HCT116 (cell line): Measurements from ENCODE around the gene ZXDC. TPM values are rescaled to one million over a fixed set of nuclear protein-coding genes. Genes with fewer than 3 reads are reported as not detected.

ENCODE experiments used
- ATAC-seq: fragments of 200-7000 bp; cut with Tn5 transposase; 2 replicates; pipeline ENCODE4 v1.9.1; 2020; ENCODE audit warnings: mild to moderate bottlenecking, moderate library complexity
- BruUV-seq: library from RNA; stranded (reverse); fragments of 400-500 nt; replicated peaks from 2 replicates; lab custom pipeline; 2021; lab: Mats Ljungman, UMichigan
- CTCF ChIA-PET: fragments of 300-600 bp; sonication (Branson Sonifier 250); formaldehyde crosslinking; loops from one replicate; lab custom pipeline; 2021; ENCODE audit warnings: antibody characterized with exemption; lab: Charles Lee
- POLR2A ChIA-PET: fragments of 300-600, 350-600 bp; sonication (Branson Sonifier 250); formaldehyde crosslinking; loops from one replicate; lab custom pipeline; 2021; ENCODE audit warnings: antibody characterized with exemption; lab: Charles Lee
- RAD21 ChIA-PET, 2 experiments: fragments of 300-600 bp; sonication (Branson Sonifier 250); formaldehyde crosslinking; loops; one replicate each; lab custom pipeline; 2023; ENCODE audit warnings: low total read pairs in 2 of 2; ENCODE audit not compliant: uncharacterized antibody in 2 of 2, unreplicated experiment in 2 of 2, low non-redundant PET in 1 of 2; lab: Charles Lee
- DNase-seq: peaks from one replicate; pipeline ENCODE4 v3.0.0-alpha.2; 2010; ENCODE audit warnings: low read depth, low spot score
- H2AFZ ChIP-seq: fragments of 200-600 bp; shearing (Covaris generic), sonication (generic); 2 replicates; pipeline ENCODE4 v1.6.1; 2017; ENCODE audit warnings: low read depth, mixed run types, mixed read lengths, antibody characterized with exemption, low read length; ENCODE audit not compliant: poor library complexity, severe bottlenecking
- H3K27ac ChIP-seq: 2 replicates; pipeline ENCODE4 v1.5.1; 2012; ENCODE audit warnings: low read depth, low read length
- H3K27me3 ChIP-seq: fragments of 200-600 bp; sonication (generic); 2 replicates; pipeline ENCODE4 v1.6.1; 2016; ENCODE audit warnings: mixed run types, low read length, mixed read lengths; ENCODE audit not compliant: insufficient read depth
- H3K36me3 ChIP-seq, 2 experiments: fragments of 200-500 bp in 1 of 2; fragments of 200-600 bp in 1 of 2; sonication (Bioruptor generic) in 1 of 2; sonication (generic) in 1 of 2; 2 replicates each; pipeline versions ENCODE4 v1.5.1 to v1.6.1; 2014 to 2016; ENCODE audit warnings: low read length in 2 of 2, inconsistent platforms in 1 of 2, mixed read lengths in 1 of 2, mixed run types in 1 of 2; ENCODE audit not compliant: insufficient read depth in 2 of 2, control insufficient read depth in 1 of 2
- H3K4me1 ChIP-seq, 2 experiments: fragments of 200-600 bp in 1 of 2; sonication (generic) in 1 of 2; 2 replicates each; pipeline versions ENCODE4 v1.5.1 to v1.6.1; 2012 to 2017; ENCODE audit warnings: low read length in 2 of 2, inconsistent platforms in 1 of 2, mild to moderate bottlenecking in 1 of 2, mixed read lengths in 1 of 2, mixed run types in 1 of 2, moderate library complexity in 1 of 2; ENCODE audit not compliant: insufficient read depth in 2 of 2, control insufficient read depth in 1 of 2
- H3K4me2 ChIP-seq: fragments of 200-600 bp; sonication (generic); 2 replicates; pipeline ENCODE4 v1.6.1; 2017; ENCODE audit warnings: mixed run types, low read length, mixed read lengths
- H3K4me3 ChIP-seq, 2 experiments: fragments of 200-600 bp in 1 of 2; sonication (generic) in 1 of 2; replicated peaks in 1 of 2; 2 replicates each; pipeline ENCODE4 v1.5.1; 2011 to 2016; ENCODE audit warnings: low read length in 2 of 2, control low read depth in 1 of 2, low read depth in 1 of 2, mild to moderate bottlenecking in 1 of 2, mixed read lengths in 1 of 2, mixed run types in 1 of 2
- H3K79me2 ChIP-seq: fragments of 200-600 bp; sonication (generic); 2 replicates; pipeline ENCODE4 v1.6.1; 2017; ENCODE audit warnings: mild to moderate bottlenecking, mixed run types, low read length, moderate library complexity, mixed read lengths; ENCODE audit not compliant: insufficient read depth
- H3K9ac ChIP-seq: fragments of 200-600 bp; sonication (generic); 2 replicates; pipeline ENCODE4 v1.6.1; 2016; ENCODE audit warnings: low read length, mixed read lengths
- H3K9me2 ChIP-seq: fragments of 200-600 bp; sonication (generic), shearing (Covaris generic); 2 replicates; pipeline ENCODE4 v1.6.1; 2017; ENCODE audit warnings: mixed run types, mild to moderate bottlenecking, moderate library complexity; ENCODE audit not compliant: insufficient read depth
- H3K9me3 ChIP-seq, 2 experiments: fragments of 200-500 bp in 1 of 2; fragments of 200-600 bp in 1 of 2; sonication (Bioruptor generic) in 1 of 2; sonication (generic) in 1 of 2; 2 replicates each; pipeline ENCODE4 v1.6.1; 2014 to 2017; ENCODE audit warnings: low read length in 2 of 2, mixed read lengths in 2 of 2, inconsistent platforms in 1 of 2, low read depth in 1 of 2, mild to moderate bottlenecking in 1 of 2, mixed run types in 1 of 2, moderate library complexity in 1 of 2; ENCODE audit not compliant: control insufficient read depth in 1 of 2, insufficient read depth in 1 of 2
- H4K20me1 ChIP-seq: fragments of 200-600 bp; sonication (generic), shearing (Covaris generic); 2 replicates; pipeline ENCODE4 v1.6.1; 2017; ENCODE audit warnings: mixed run types, mild to moderate bottlenecking, moderate library complexity; ENCODE audit not compliant: insufficient read depth
- ATF3 ChIP-seq: IDR thresholded peaks from 2 replicates; pipeline ENCODE4 v1.6.1; 2012
- CBX3 ChIP-seq: IDR thresholded peaks from 2 replicates; pipeline ENCODE4 v1.6.1; 2012; ENCODE audit warnings: low read depth
- ELF1 ChIP-seq: IDR thresholded peaks from 2 replicates; pipeline ENCODE4 v1.6.1; 2012; ENCODE audit warnings: low read depth, borderline replicate concordance
- EZH2 ChIP-seq: fragments of 200-600 bp; sonication (generic); IDR thresholded peaks from 2 replicates; pipeline ENCODE4 v1.6.1; 2017; ENCODE audit warnings: antibody characterized with exemption, mixed run types
- EZH2phosphoT487 ChIP-seq: fragments of 200-600 bp; IDR thresholded peaks from 2 replicates; pipeline ENCODE4 v1.6.1; 2018; ENCODE audit warnings: antibody characterized with exemption, borderline replicate concordance
- JUND ChIP-seq: IDR thresholded peaks from 2 replicates; pipeline ENCODE4 v1.6.1; 2012
- MAX ChIP-seq: IDR thresholded peaks from 2 replicates; pipeline ENCODE4 v1.6.1; 2012
- POLR2AphosphoS5 ChIP-seq: IDR thresholded peaks from 2 replicates; pipeline ENCODE4 v1.6.1; 2011; ENCODE audit warnings: mild to moderate bottlenecking, low read depth, low read length, moderate library complexity
- RAD21 ChIP-seq: IDR thresholded peaks from 2 replicates; pipeline ENCODE4 v1.6.1; 2012; ENCODE audit warnings: low read depth, mild to moderate bottlenecking
- REST ChIP-seq: IDR thresholded peaks from 2 replicates; pipeline ENCODE4 v1.6.1; 2012; ENCODE audit warnings: low read depth
- SP1 ChIP-seq: IDR thresholded peaks from 2 replicates; pipeline ENCODE4 v1.6.1; 2012; ENCODE audit warnings: low read depth
- SRF ChIP-seq: IDR thresholded peaks from 2 replicates; pipeline ENCODE4 v1.6.1; 2012; ENCODE audit warnings: low read depth
- TCF7L2 ChIP-seq: IDR thresholded peaks from 2 replicates; pipeline ENCODE4 v1.7.0; 2011; ENCODE audit warnings: borderline replicate concordance, inconsistent platforms; ENCODE audit not compliant: insufficient read depth, insufficient read length; ENCODE audit errors: extremely low read depth
- YY1 ChIP-seq: IDR thresholded peaks from 2 replicates; pipeline ENCODE4 v1.6.1; 2011; ENCODE audit warnings: low read length, low read depth, moderate library complexity, mild to moderate bottlenecking; ENCODE audit not compliant: insufficient replicate concordance; ENCODE audit errors: extremely low read depth
- ZNF274 ChIP-seq: fragments of 200-500 bp; sonication (Bioruptor generic); IDR thresholded peaks from 2 replicates; pipeline ENCODE4 v1.6.1; 2014; ENCODE audit warnings: mild to moderate bottlenecking, low read depth, low read length, inconsistent platforms
- intact Hi-C: fragments of 100-400 bp; cut with micrococcal nuclease; formaldehyde crosslinking; loops from 2 replicates; pipeline ENCODE4 v1.10.0; 2022
- total RNA-seq: library from RNA; stranded (reverse); gene quantifications from one replicate; pipeline ENCODE4 v1.2.1, GENCODE V29; 2021; ENCODE audit not compliant: unreplicated experiment
- TF ChIP-seq, protein P1 (sequence below): IDR thresholded peaks from 2 replicates; pipeline ENCODE4 v1.6.1; 2011; ENCODE audit warnings: mild to moderate bottlenecking, low read length, moderate library complexity; ENCODE audit not compliant: insufficient replicate concordance; ENCODE audit errors: extremely low read depth

ZXDC gene
- total RNA-seq, 1 experiment from 2014 or later, result 29.9 TPM

GRCh38 chr3:126402666-126403302 is 72.9 kb downstream of the ZXDC start:
- no peaks in the 10 kb centered on the region for H3K9me3 ChIP-seq
- CTCF ChIA-PET, result no interaction called here
- POLR2A ChIA-PET, result interaction anchor here (0.7 kb wide), 1 partner anchor 8 kb away, joined by 3 read pairs; no protein-coding TSS in a partner anchor
- H3K79me2 ChIP-seq, result no peaks in the 10 kb centered on the region
- RAD21 ChIA-PET, result no interaction called here
- H3K36me3 ChIP-seq, result no peaks in the 10 kb centered on the region
- ATAC-seq (no peak), DNase-seq (no peak)
- H3K27ac ChIP-seq, result no peak overlapping the region
- no peaks in the 10 kb centered on the region for H3K9me2 ChIP-seq
- no peaks in the 10 kb centered on the region for H3K27me3 ChIP-seq
- H3K9ac ChIP-seq, result no peak overlapping the region
- TF ChIP-seq POLR2AphosphoS5 (no peak), RAD21 (no peak), ATF3 (no peak), ZNF274 (no peak), JUND (no peak), MAX (no peak), YY1 (no peak), SP1 (no peak), REST (no peak), CBX3 (no peak), TCF7L2 (no peak), ELF1 (no peak), EZH2 (no peak), EZH2phosphoT487 (no peak), SRF (no peak)
- TF ChIP-seq, protein P1, sequence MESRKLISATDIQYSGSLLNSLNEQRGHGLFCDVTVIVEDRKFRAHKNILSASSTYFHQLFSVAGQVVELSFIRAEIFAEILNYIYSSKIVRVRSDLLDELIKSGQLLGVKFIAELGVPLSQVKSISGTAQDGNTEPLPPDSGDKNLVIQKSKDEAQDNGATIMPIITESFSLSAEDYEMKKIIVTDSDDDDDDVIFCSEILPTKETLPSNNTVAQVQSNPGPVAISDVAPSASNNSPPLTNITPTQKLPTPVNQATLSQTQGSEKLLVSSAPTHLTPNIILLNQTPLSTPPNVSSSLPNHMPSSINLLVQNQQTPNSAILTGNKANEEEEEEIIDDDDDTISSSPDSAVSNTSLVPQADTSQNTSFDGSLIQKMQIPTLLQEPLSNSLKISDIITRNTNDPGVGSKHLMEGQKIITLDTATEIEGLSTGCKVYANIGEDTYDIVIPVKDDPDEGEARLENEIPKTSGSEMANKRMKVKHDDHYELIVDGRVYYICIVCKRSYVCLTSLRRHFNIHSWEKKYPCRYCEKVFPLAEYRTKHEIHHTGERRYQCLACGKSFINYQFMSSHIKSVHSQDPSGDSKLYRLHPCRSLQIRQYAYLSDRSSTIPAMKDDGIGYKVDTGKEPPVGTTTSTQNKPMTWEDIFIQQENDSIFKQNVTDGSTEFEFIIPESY, result no peak
- no TSS peak for BruUV-seq
- no peaks in the 10 kb centered on the region for H4K20me1 ChIP-seq
- H3K4me3 ChIP-seq, result no peak overlapping the region
- H3K4me1 ChIP-seq, result 0 out of 4 replicates have a peak, but pooled peaks cover 0 to 3% of the 10 kb centered on the region in 2 experiments
- intact Hi-C loops, result no loop called here
- no peak overlapping the region for H2AFZ ChIP-seq
- H3K4me2 ChIP-seq, result no peak overlapping the region
